Activated T-helper 1 cell treated with Interleukin-2 at 50 U/mL for 16 hours (primary cell): ENCODE results near the gene NUP214.
A peak's percentile ranks its signal among the peaks of the same experiment; 100 is the strongest.
"Not testable (repeated sequence)": the region's sequence is repeated elsewhere in the genome, so short reads cannot be mapped to it uniquely, and the experiment has no call there.

Experiments used
- DNase-seq: peaks from one replicate; pipeline ENCODE4 v3.0.0-alpha.2; 2020; ENCODE audit warnings: low read depth

Gene NUP214

GRCh38 chr9:131234799-131235479, 109.6 kb downstream of the NUP214 start:
- no peak for DNase-seq

GRCh38 chr9:131235480-131235851, 110.1 kb downstream of the NUP214 start:
- DNase-seq = no peak

GRCh38 chr9:131236161-131236560, 110.8 kb downstream of the NUP214 start:
- no peak for DNase-seq

- no peak for DNase-seq
Observed at GRCh38 chr9:131236761-131237160, 111.4 kb downstream of the NUP214 start.

- DNase-seq = no peak
Observed at GRCh38 chr9:131237291-131237690, 111.9 kb downstream of the NUP214 start.

GRCh38 chr9:131237931-131238401, 112.6 kb downstream of the NUP214 start:
- peak; percentile 75 for DNase-seq

- DNase-seq = no peak
Observed at GRCh38 chr9:131238402-131239021, 113.1 kb downstream of the NUP214 start.

- DNase-seq = no peak
Observed at GRCh38 chr9:131239161-131239975, 114.0 kb downstream of the NUP214 start.

GRCh38 chr9:131240047-131240921, 114.9 kb downstream of the NUP214 start:
- no peak for DNase-seq

- DNase-seq = not testable (repeated sequence)
Observed at GRCh38 chr9:131244331-131244730, 118.9 kb downstream of the NUP214 start.

GRCh38 chr9:131246618-131247017, 121.2 kb downstream of the NUP214 start:
- no peak for DNase-seq

GRCh38 chr9:131252120-131252519, 126.7 kb downstream of the NUP214 start:
- no peak for DNase-seq

GRCh38 chr9:131253891-131254491, 128.6 kb downstream of the NUP214 start:
- DNase-seq = no peak

GRCh38 chr9:131254626-131255025, 129.2 kb downstream of the NUP214 start:
- no peak for DNase-seq

GRCh38 chr9:131255676-131256197, 130.4 kb downstream of the NUP214 start:
- DNase-seq = no peak

- no peak for DNase-seq
Observed at GRCh38 chr9:131257266-131258025, 132.1 kb downstream of the NUP214 start.

- DNase-seq = no peak
Observed at GRCh38 chr9:131258186-131258585, 132.8 kb downstream of the NUP214 start.

- no peak for DNase-seq
Observed at GRCh38 chr9:131258698-131259431, 133.5 kb downstream of the NUP214 start.

- no peak for DNase-seq
Observed at GRCh38 chr9:131259432-131259898, 134.1 kb downstream of the NUP214 start.
